ENCODE measurements around the gene TMEM165.

The TMEM165 gene

GRCh38 chr4:55393461-55394320 lies 2.1 kb upstream of the TMEM165 start:
- no peaks in the 10 kb centered on the region for H3K36me3 ChIP-seq (ENCODE audit: low read length)
- H4K20me1 ChIP-seq (ENCODE audit: low read depth, low read length): peaks cover 3% of the 10 kb centered on the region; the same call in 1 of the 2 replicates
- no peaks in the 10 kb centered on the region for H3K9me2 ChIP-seq (replicated peaks; ENCODE audit: insufficient read depth, low read length)
- H3K27ac ChIP-seq (ENCODE audit: low read depth, low read length): no peak overlapping the region
- no peak overlapping the region for H3K4me2 ChIP-seq (ENCODE audit: low read depth, low read length, poor library complexity, severe bottlenecking)
- TF ChIP-seq, protein P1, sequence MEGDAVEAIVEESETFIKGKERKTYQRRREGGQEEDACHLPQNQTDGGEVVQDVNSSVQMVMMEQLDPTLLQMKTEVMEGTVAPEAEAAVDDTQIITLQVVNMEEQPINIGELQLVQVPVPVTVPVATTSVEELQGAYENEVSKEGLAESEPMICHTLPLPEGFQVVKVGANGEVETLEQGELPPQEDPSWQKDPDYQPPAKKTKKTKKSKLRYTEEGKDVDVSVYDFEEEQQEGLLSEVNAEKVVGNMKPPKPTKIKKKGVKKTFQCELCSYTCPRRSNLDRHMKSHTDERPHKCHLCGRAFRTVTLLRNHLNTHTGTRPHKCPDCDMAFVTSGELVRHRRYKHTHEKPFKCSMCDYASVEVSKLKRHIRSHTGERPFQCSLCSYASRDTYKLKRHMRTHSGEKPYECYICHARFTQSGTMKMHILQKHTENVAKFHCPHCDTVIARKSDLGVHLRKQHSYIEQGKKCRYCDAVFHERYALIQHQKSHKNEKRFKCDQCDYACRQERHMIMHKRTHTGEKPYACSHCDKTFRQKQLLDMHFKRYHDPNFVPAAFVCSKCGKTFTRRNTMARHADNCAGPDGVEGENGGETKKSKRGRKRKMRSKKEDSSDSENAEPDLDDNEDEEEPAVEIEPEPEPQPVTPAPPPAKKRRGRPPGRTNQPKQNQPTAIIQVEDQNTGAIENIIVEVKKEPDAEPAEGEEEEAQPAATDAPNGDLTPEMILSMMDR (IDR thresholded peaks at IDR 0.05; ENCODE audit: insufficient read depth, low read length, poor library complexity, severe bottlenecking): no peak
- TF ChIP-seq EZH2phosphoT487 (conservative IDR thresholded peaks at IDR 0.05; ENCODE audit: low read length): no peak
- H3K9me3 ChIP-seq (ENCODE audit: insufficient read depth, low read length): no peaks in the 10 kb centered on the region
- no peaks in the 10 kb centered on the region; the same call in 1 of the 2 replicates for H3F3A ChIP-seq (ENCODE audit: insufficient read depth)
- peaks cover 28% of the 10 kb centered on the region for H3K79me2 ChIP-seq (ENCODE audit: insufficient read depth, low read length)
- no peak overlapping the region for H3K9ac ChIP-seq (ENCODE audit: low read length)
- no peaks in the 10 kb centered on the region for H3K27me3 ChIP-seq (ENCODE audit: low read length)
- H2AFZ ChIP-seq (ENCODE audit: low read depth, low read length, severe bottlenecking): no peak overlapping the region
- H3K4me3 ChIP-seq (ENCODE audit: insufficient read depth, low read length, poor library complexity, severe bottlenecking): no peak overlapping the region

GRCh38 chr4:55395218-55395528 lies 584 bp upstream of the TMEM165 start:
- Histone ChIP-seq H4K20me1 (ENCODE audit: low read depth, low read length) (peaks cover 9% of the 10 kb centered on the region; the same call in 1 of the 2 replicates), H3K36me3 (ENCODE audit: low read length) (no peaks in the 10 kb centered on the region), H3K79me2 (ENCODE audit: insufficient read depth, low read length) (peaks cover 38% of the 10 kb centered on the region), H2AFZ (ENCODE audit: low read depth, low read length, severe bottlenecking) (peak overlapping the region; percentile 96), H3F3A (ENCODE audit: insufficient read depth) (no peaks in the 10 kb centered on the region; the same call in 1 of the 2 replicates), H3K27me3 (ENCODE audit: low read length) (no peaks in the 10 kb centered on the region), H3K27ac (ENCODE audit: low read depth, low read length) (peak overlapping the region; percentile 73), H3K4me2 (ENCODE audit: low read depth, low read length, poor library complexity, severe bottlenecking) (peak overlapping the region; percentile 92), H3K9ac (ENCODE audit: low read length) (peak overlapping the region; percentile 84), H3K9me3 (ENCODE audit: insufficient read depth, low read length) (no peaks in the 10 kb centered on the region), H3K4me3 (ENCODE audit: insufficient read depth, low read length, poor library complexity, severe bottlenecking) (peak overlapping the region; percentile 85), H3K9me2 (replicated peaks; ENCODE audit: insufficient read depth, low read length) (no peaks in the 10 kb centered on the region)
- no peak for TF ChIP-seq EZH2phosphoT487 (conservative IDR thresholded peaks at IDR 0.05; ENCODE audit: low read length)
- TF ChIP-seq, protein P1 (IDR thresholded peaks at IDR 0.05; ENCODE audit: insufficient read depth, low read length, poor library complexity, severe bottlenecking): no peak

GRCh38 chr4:55396308-55397125 lies 760 bp downstream of the TMEM165 start:
- Histone ChIP-seq H2AFZ (ENCODE audit: low read depth, low read length, severe bottlenecking) (no peak overlapping the region), H3K9me2 (replicated peaks; ENCODE audit: insufficient read depth, low read length) (no peaks in the 10 kb centered on the region), H4K20me1 (ENCODE audit: low read depth, low read length) (peaks cover 9% of the 10 kb centered on the region; the same call in 1 of the 2 replicates)

More at GRCh38 chr4:55396308-55397125, 760 bp downstream of the TMEM165 start:
- H3K9ac ChIP-seq (ENCODE audit: low read length): peak overlapping the region; percentile 84
- no peaks in the 10 kb centered on the region for H3K27me3 ChIP-seq (ENCODE audit: low read length)
- peak overlapping the region; percentile 85 for H3K4me3 ChIP-seq (ENCODE audit: insufficient read depth, low read length, poor library complexity, severe bottlenecking)
- H3K79me2 ChIP-seq (ENCODE audit: insufficient read depth, low read length): peaks cover 49% of the 10 kb centered on the region
- peak overlapping the region; percentile 84 for H3K4me2 ChIP-seq (ENCODE audit: low read depth, low read length, poor library complexity, severe bottlenecking)
- H3K36me3 ChIP-seq (ENCODE audit: low read length): no peaks in the 10 kb centered on the region
- TF ChIP-seq, protein P1 (IDR thresholded peaks at IDR 0.05; ENCODE audit: insufficient read depth, low read length, poor library complexity, severe bottlenecking): no peak
- TF ChIP-seq EZH2phosphoT487 (conservative IDR thresholded peaks at IDR 0.05; ENCODE audit: low read length): no peak
- H3F3A ChIP-seq (ENCODE audit: insufficient read depth): no peaks in the 10 kb centered on the region; the same call in 1 of the 2 replicates
- no peaks in the 10 kb centered on the region for H3K9me3 ChIP-seq (ENCODE audit: insufficient read depth, low read length)
- H3K27ac ChIP-seq (ENCODE audit: low read depth, low read length): peak overlapping the region; percentile 73
